ENCODE measurements around the gene DSCAM.

The DSCAM gene

GRCh38 chr21:40587736-40588346 lies 259.1 kb downstream of the DSCAM start:
- H3K4me3 ChIP-seq (replicated peaks; ENCODE audit: insufficient read depth, low read length), result no peak overlapping the region
- no peak for DNase-seq (ENCODE audit: low read depth in 1 of 2, low spot score in 1 of 2)
- H3K27ac ChIP-seq (replicated peaks), result no peak overlapping the region
- H3K27me3 ChIP-seq (ENCODE audit: insufficient read depth, poor library complexity, severe bottlenecking), result peaks cover 2% of the 10 kb centered on the region
- TF ChIP-seq GABPA (IDR thresholded peaks at IDR 0.05; ENCODE audit: low read depth), result no peak
- TF ChIP-seq CTCF (IDR thresholded peaks at IDR 0.05; ENCODE audit: insufficient read depth, low read length), result no peak
- no peak for TF ChIP-seq SPI1 (IDR thresholded peaks at IDR 0.05; ENCODE audit: borderline replicate concordance, low read depth)
- TF ChIP-seq, protein P1, sequence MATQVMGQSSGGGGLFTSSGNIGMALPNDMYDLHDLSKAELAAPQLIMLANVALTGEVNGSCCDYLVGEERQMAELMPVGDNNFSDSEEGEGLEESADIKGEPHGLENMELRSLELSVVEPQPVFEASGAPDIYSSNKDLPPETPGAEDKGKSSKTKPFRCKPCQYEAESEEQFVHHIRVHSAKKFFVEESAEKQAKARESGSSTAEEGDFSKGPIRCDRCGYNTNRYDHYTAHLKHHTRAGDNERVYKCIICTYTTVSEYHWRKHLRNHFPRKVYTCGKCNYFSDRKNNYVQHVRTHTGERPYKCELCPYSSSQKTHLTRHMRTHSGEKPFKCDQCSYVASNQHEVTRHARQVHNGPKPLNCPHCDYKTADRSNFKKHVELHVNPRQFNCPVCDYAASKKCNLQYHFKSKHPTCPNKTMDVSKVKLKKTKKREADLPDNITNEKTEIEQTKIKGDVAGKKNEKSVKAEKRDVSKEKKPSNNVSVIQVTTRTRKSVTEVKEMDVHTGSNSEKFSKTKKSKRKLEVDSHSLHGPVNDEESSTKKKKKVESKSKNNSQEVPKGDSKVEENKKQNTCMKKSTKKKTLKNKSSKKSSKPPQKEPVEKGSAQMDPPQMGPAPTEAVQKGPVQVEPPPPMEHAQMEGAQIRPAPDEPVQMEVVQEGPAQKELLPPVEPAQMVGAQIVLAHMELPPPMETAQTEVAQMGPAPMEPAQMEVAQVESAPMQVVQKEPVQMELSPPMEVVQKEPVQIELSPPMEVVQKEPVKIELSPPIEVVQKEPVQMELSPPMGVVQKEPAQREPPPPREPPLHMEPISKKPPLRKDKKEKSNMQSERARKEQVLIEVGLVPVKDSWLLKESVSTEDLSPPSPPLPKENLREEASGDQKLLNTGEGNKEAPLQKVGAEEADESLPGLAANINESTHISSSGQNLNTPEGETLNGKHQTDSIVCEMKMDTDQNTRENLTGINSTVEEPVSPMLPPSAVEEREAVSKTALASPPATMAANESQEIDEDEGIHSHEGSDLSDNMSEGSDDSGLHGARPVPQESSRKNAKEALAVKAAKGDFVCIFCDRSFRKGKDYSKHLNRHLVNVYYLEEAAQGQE (IDR thresholded peaks at IDR 0.05; ENCODE audit: insufficient replicate concordance, low read depth), result no peak
- TF ChIP-seq POLR2AphosphoS5 (IDR thresholded peaks at IDR 0.05; ENCODE audit: low read depth), result no peak

- no peak for DNase-seq (ENCODE audit: low read depth in 1 of 2, low spot score in 1 of 2)
- peaks cover 2% of the 10 kb centered on the region for H3K27me3 ChIP-seq (ENCODE audit: insufficient read depth, poor library complexity, severe bottlenecking)
- no peak overlapping the region for H3K4me3 ChIP-seq (replicated peaks; ENCODE audit: insufficient read depth, low read length)
- TF ChIP-seq GABPA (IDR thresholded peaks at IDR 0.05; ENCODE audit: low read depth), result no peak
- no peak for TF ChIP-seq SPI1 (IDR thresholded peaks at IDR 0.05; ENCODE audit: borderline replicate concordance, low read depth)
- TF ChIP-seq CTCF (IDR thresholded peaks at IDR 0.05; ENCODE audit: insufficient read depth, low read length), result no peak
- TF ChIP-seq POLR2AphosphoS5 (IDR thresholded peaks at IDR 0.05; ENCODE audit: low read depth), result no peak
- TF ChIP-seq, protein P1 (IDR thresholded peaks at IDR 0.05; ENCODE audit: insufficient replicate concordance, low read depth), result no peak
- H3K27ac ChIP-seq (replicated peaks), result no peak overlapping the region
Measured at GRCh38 chr21:40586575-40586974, 260.4 kb downstream of the DSCAM start.

GRCh38 chr21:40577285-40578043 lies 269.5 kb downstream of the DSCAM start:
- TF ChIP-seq SPI1 (IDR thresholded peaks at IDR 0.05; ENCODE audit: borderline replicate concordance, low read depth) (no peak), CTCF (IDR thresholded peaks at IDR 0.05; ENCODE audit: insufficient read depth, low read length) (no peak), GABPA (IDR thresholded peaks at IDR 0.05; ENCODE audit: low read depth) (no peak), POLR2AphosphoS5 (IDR thresholded peaks at IDR 0.05; ENCODE audit: low read depth) (no peak)
- TF ChIP-seq, protein P1 (IDR thresholded peaks at IDR 0.05; ENCODE audit: insufficient replicate concordance, low read depth), result no peak
- Histone ChIP-seq H3K27me3 (ENCODE audit: insufficient read depth, poor library complexity, severe bottlenecking) (no peaks in the 10 kb centered on the region), H3K4me3 (replicated peaks; ENCODE audit: insufficient read depth, low read length) (no peak overlapping the region), H3K27ac (replicated peaks) (no peak overlapping the region)
- DNase-seq (ENCODE audit: low read depth in 1 of 2, low spot score in 1 of 2), result no peak
